HG03342 (cell line): Measurements from ENCODE around the gene ATG4A.

Experiments used
- ATAC-seq: cut with Tn5 transposase; IDR thresholded peaks from one replicate; pipeline ENCODE4 v1.9.1; 2021; ENCODE audit warnings: mild to moderate bottlenecking, moderate library complexity; ENCODE audit not compliant: unreplicated experiment

The ATG4A gene

GRCh38 chrX:108122748-108123147 is 31.2 kb downstream of the ATG4A start:
- no peak for ATAC-seq

DNA sequence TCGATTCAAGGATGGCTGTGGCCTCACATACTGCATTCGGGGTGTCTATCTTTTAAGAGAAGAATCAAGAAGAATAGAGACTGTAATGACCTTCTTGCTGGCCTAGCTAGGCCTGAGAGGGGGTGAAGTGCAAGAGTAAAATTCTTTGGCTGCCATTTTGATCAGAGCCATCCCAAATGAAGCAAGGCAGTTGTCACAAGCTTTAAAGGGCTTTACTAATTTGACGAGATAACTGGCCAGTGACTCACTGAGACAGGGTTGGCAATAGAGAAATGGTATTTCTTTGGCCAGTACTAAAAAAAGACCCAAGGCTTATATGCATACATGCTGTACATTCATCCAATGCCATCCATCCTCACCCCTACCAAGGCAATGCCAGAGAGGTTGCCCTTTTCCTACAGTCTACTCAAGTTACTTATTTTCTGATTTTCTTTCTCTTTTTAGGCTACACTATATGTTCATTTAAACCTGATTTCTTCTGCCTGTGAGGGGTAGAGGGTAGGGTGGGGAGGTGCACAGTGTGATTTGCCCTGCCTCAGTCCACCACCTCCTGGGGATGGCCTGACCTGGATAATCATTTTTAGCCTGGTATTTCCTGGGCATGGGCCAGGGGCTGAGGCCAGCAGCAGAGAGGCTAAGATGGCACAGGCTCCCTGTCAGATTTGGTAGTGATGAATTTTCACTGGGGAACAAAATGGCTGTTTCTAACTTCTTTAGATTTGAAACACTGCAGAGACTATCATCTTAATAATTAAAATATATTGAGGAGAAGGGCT is 32.2 kb downstream of the ATG4A start:
- no peak for ATAC-seq

DNA sequence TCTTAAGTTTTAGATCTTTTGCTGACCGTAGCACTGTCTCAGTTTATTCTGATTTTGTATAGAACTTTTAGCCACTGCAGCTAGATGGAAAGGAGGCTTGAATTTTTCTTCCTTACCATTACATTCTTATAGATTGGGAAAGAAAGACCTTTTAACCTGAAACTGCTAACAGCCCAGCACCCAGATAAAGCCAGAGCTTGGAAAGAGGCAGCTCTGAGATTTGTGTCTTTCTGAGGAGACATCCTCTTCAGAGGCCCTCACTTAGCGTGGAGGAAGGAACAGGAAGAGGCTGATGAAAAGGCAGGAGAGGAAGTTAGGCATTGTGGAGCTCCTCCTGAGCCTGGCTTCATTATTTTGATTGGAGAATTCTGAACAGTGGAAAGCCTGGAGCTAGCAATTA is 35.1 kb downstream of the ATG4A start:
- no peak for ATAC-seq

- ATAC-seq = no peak
Measured at GRCh38 chrX:108127152-108127551, 35.6 kb downstream of the ATG4A start.

- ATAC-seq = no peak
Measured at GRCh38 chrX:108130889-108131288, 39.3 kb downstream of the ATG4A start.

- no peak for ATAC-seq
Measured at GRCh38 chrX:108131471-108131870, 39.9 kb downstream of the ATG4A start.

DNA sequence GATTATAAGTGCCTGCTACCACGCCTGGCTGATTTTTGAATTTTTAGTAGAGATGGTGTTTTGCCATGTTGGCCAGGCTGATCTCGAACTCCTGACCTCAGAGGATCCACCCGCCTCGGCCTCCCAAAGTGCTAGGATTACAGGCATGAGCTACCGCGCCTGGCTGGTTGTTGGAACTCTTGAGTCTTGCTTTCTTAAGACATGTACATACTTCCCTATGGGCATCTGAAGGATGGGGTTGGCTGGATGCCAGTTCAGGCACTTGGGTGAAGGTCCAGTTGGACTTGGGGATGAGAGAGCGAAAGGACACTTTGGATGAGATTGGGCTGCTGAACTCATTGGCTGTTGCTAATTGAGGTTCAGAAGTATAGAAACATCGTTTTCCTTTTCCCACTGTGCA is 40.5 kb downstream of the ATG4A start:
- ATAC-seq = no peak

DNA sequence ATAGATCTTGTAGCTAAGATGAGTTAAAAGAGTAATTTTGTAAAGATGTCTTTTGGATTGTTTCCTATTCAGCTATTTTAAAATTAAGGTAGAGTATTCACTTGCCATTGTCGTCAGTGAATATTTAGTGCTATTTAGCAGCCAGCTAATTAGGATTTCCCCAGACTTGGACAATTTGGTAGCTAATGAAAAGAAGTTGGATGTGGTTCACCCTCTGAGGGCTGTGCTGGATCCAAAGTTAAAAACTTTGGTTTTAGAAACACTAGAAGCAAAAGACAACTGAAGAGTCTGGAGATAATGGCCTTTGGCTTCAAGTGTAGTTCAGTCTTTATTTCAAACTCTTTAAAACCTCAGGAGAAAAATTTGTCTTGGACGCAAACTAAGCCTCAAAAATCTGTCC is 41.3 kb downstream of the ATG4A start:
- no peak for ATAC-seq

DNA sequence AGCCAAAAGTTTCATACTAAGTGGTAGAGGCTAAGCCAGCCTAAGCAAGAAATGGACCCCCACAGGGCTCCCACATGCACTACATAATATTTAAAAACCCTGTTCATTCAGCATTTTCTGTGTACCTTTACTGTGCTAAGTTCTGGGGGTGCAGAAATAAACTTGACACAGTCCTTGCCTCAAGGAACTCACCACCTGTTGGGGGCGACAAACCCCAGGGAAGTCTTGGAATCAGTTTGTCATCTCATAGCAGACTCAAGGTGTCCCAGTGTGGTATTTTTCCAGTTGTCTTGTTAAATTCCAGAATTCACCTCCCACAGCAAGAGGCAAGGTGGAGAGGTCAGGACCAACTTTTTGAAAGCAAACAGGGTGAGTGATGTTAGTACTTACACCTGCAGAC is 43.1 kb downstream of the ATG4A start:
- no peak for ATAC-seq

DNA sequence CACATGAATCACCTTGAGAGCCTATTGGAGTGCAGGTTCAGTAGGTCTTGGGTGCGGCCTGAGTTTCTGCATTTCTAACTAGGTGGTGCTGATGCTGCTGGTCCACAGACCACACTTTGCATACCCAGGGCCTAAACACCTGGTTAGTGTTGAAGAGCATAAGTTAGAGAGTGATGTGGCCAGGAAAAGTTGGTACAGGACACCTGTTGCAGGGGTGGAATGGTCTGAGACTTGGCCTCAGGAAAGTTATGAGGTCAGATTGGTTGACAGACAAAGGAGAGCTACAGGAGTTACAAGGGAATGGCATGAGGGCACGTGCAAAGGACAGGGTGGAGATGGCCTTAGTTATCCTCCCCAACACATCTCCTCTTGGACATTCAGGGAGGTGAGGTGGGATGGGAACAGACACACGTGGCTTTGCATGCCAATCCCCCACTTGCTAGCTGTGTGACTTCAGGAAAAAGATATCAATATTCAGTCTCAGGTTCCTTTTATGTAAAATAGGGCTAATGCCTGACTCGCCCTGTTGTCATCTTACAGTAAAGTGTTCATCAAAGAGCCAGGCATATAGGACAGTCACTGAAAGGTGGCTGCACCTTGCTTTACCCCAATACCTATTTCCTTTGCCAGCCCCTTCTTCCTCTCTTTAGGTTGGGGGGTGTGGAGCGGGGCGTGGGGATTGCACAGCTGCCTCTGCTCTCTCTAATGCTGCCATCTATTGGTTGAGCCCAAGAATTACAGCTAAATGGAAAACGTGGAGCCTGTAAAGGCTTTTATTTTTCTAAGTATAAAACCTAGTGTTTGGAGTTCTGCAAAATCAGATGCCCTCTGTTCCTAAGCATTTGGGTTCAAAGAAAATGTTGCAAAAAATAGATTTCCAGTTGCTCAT is 47.5 kb downstream of the ATG4A start:
- ATAC-seq = no peak

GRCh38 chrX:108148524-108148923 is 56.9 kb downstream of the ATG4A start:
- ATAC-seq = peak; percentile 72

GRCh38 chrX:108156082-108156481 is 64.5 kb downstream of the ATG4A start:
- ATAC-seq = no peak

- no peak for ATAC-seq
Measured at GRCh38 chrX:108156934-108157466, 65.4 kb downstream of the ATG4A start.

- ATAC-seq = no peak
Measured at GRCh38 chrX:108157628-108158027, 66.0 kb downstream of the ATG4A start.

DNA sequence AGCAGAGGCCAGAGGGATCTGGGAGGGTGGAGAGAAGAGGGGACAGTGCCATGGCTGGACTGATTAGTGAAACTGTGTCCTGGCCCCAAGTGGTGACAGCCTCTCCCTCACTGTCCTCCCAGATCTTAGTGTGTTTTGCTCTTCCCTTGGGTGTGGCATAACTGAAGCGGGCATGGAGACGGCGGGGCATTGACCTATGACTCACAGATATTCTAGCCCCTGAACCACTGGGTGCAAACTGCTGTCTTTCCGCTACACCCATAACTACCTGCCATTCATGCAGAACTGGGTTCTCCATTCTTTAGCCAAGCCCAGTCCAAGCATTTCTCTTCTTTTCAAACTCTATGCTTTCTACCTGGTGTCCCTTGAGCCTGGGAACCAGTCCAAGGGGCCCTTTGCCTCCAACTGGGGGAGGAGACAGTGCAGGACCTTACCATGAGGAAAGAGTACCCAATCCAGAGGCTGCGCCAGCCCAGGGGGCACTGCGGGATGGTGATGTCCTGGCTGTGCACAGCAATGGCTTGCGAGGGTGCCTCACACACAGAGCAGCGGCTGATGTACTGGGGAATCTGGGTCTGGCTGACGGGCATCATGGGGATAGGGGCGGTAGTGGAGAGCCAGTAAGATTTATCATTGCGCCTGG is 67.6 kb downstream of the ATG4A start:
- no peak for ATAC-seq

GRCh38 chrX:108160309-108160708 is 68.7 kb downstream of the ATG4A start:
- ATAC-seq = no peak

GRCh38 chrX:108162265-108162664 is 70.7 kb downstream of the ATG4A start:
- ATAC-seq = no peak

- no peak for ATAC-seq
Measured at GRCh38 chrX:108163333-108164082, 71.9 kb downstream of the ATG4A start.

DNA sequence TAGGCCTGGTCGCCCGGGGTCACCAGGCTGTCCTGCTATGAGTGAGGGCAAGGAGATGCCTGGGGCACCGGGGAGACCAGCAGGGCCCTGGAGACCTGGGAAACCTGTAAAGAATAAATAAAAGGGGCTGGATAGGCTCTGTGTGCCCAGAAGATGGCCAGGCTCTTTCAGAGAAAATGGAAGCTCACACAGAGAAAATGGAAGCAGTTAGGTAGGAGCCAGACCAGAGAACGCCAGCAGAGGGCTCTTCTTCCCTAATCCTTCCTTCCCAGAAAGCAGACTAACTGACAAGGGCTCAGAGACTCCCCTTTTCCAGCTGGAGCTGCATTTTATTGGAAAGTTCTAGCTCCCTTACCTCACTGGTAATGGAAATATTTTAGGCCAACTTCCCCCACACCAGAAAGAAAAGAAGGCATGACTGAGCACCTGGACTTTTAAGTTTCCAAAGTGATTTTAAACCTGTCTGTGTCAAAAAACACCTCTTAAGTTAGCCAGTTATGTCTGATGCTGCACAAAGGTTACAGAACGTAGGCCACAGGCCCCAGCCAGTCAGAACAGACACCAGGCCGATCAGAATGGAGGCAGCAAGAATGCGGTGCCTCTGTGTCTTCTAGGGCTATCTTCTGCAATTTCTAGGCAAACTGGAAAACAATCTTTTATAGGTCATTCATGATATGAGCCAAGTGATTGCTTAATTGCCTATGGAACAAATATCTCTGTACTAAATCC is 74.0 kb downstream of the ATG4A start:
- peak; percentile 49 for ATAC-seq
